Measurements from ENCODE around the gene RBBP8. TPM values are rescaled to one million over a fixed set of nuclear protein-coding genes. Genes with fewer than 3 reads are reported as not detected.

Gene RBBP8
- total RNA-seq, 1 experiment from 2014 or later, result 33.3 TPM

DNA sequence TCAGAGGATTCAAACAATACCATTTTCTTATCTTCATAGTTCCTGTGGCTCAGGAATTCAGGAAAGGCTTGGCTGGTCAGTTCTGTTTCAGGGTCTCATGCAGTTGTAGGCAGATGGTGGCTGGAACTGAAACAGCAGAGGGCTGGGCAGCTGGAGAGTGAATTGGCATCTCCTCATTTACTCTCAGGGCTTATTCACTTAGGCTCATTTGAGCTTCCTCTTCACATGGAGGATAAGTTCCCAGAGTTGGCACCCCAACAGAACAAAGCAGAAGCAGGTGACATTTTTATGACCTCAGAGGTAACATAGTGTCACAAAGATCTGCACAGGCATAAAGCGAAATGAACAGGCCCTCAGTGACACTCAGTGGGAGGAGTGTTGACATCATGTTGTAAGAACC is 66.1 kb downstream of the RBBP8 start:
- Mint-ChIP-seq H3K4me1 (no peaks in the 10 kb centered on the region), H3K4me3 (no peak overlapping the region), H3K27ac (no peak overlapping the region), H3K36me3 (peaks cover 25% of the 10 kb centered on the region), H3K9me3 (no peaks in the 10 kb centered on the region), H3K27me3 (ENCODE audit: low read depth) (no peaks in the 10 kb centered on the region)
- TF ChIP-seq MYBL2 (CRISPR knock-in tag; IDR thresholded peaks at IDR 0.05), result no peak
- TF ChIP-seq KAT7 (CRISPR knock-in tag; IDR thresholded peaks at IDR 0.05; ENCODE audit: borderline replicate concordance), result no peak
- TF ChIP-seq, protein P1, sequence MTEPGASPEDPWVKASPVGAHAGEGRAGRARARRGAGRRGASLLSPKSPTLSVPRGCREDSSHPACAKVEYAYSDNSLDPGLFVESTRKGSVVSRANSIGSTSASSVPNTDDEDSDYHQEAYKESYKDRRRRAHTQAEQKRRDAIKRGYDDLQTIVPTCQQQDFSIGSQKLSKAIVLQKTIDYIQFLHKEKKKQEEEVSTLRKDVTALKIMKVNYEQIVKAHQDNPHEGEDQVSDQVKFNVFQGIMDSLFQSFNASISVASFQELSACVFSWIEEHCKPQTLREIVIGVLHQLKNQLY (CRISPR knock-in tag; IDR thresholded peaks at IDR 0.05), result no peak
- ChIA-PET CTCF (no interaction called here), POLR2A (no interaction called here)
- no peak for DNase-seq (ENCODE audit: low spot score)
- no peak for ATAC-seq

DNA sequence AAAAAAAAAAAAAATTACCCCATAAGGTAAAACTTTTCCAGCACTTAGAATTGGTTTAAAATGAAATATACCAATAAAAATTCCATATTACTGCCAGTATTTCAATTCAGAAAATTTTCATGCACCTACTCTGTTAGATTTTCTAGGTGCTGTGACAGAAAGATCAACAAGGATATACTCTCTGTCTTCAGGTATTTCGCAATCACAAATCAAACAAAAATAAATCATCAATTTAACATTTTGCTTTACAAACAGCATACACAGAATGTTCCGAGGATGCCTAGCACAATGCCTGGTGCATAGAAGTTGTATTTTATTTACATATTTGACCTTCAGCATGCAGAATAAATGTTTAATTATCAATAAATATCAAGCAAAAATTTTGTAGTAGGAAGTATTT is 66.5 kb downstream of the RBBP8 start:
- H3K9me3 Mint-ChIP-seq, result no peaks in the 10 kb centered on the region
- no peaks in the 10 kb centered on the region for H3K27me3 Mint-ChIP-seq (ENCODE audit: low read depth)
- POLR2A ChIA-PET, result no interaction called here
- peaks cover 28% of the 10 kb centered on the region for H3K36me3 Mint-ChIP-seq
- H3K4me3 Mint-ChIP-seq, result no peak overlapping the region
- CTCF ChIA-PET, result no interaction called here
- no peaks in the 10 kb centered on the region for H3K4me1 Mint-ChIP-seq
- no peak for DNase-seq (ENCODE audit: low spot score)
- H3K27ac Mint-ChIP-seq, result no peak overlapping the region
- no peak for ATAC-seq
- TF ChIP-seq, protein P2, sequence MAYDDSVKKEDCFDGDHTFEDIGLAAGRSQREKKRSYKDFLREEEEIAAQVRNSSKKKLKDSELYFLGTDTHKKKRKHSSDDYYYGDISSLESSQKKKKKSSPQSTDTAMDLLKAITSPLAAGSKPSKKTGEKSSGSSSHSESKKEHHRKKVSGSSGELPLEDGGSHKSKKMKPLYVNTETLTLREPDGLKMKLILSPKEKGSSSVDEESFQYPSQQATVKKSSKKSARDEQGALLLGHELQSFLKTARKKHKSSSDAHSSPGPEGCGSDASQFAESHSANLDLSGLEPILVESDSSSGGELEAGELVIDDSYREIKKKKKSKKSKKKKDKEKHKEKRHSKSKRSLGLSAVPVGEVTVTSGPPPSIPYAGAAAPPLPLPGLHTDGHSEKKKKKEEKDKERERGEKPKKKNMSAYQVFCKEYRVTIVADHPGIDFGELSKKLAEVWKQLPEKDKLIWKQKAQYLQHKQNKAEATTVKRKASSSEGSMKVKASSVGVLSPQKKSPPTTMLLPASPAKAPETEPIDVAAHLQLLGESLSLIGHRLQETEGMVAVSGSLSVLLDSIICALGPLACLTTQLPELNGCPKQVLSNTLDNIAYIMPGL (CRISPR knock-in tag; IDR thresholded peaks at IDR 0.05), result no peak
- TF ChIP-seq SOX15 (CRISPR knock-in tag; IDR thresholded peaks at IDR 0.05), result no peak
- TF ChIP-seq, protein P1 (CRISPR knock-in tag; IDR thresholded peaks at IDR 0.05), result no peak
- no peak for TF ChIP-seq IRF2 (CRISPR knock-in tag; IDR thresholded peaks at IDR 0.05; ENCODE audit: borderline replicate concordance, low read depth)
- TF ChIP-seq, protein P3, sequence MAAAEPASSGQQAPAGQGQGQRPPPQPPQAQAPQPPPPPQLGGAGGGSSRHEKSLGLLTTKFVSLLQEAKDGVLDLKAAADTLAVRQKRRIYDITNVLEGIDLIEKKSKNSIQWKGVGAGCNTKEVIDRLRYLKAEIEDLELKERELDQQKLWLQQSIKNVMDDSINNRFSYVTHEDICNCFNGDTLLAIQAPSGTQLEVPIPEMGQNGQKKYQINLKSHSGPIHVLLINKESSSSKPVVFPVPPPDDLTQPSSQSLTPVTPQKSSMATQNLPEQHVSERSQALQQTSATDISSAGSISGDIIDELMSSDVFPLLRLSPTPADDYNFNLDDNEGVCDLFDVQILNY (CRISPR knock-in tag; IDR thresholded peaks at IDR 0.05), result no peak
- no peak for TF ChIP-seq OVOL2 (CRISPR knock-in tag; IDR thresholded peaks at IDR 0.05; ENCODE audit: borderline replicate concordance)
- TF ChIP-seq ZNF317 (CRISPR knock-in tag; IDR thresholded peaks at IDR 0.05; ENCODE audit: borderline replicate concordance, low read depth), result no peak
- TF ChIP-seq, protein P4, sequence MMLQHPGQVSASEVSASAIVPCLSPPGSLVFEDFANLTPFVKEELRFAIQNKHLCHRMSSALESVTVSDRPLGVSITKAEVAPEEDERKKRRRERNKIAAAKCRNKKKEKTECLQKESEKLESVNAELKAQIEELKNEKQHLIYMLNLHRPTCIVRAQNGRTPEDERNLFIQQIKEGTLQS (CRISPR knock-in tag; conservative IDR thresholded peaks at IDR 0.05), result no peak
- TF ChIP-seq, protein P5, sequence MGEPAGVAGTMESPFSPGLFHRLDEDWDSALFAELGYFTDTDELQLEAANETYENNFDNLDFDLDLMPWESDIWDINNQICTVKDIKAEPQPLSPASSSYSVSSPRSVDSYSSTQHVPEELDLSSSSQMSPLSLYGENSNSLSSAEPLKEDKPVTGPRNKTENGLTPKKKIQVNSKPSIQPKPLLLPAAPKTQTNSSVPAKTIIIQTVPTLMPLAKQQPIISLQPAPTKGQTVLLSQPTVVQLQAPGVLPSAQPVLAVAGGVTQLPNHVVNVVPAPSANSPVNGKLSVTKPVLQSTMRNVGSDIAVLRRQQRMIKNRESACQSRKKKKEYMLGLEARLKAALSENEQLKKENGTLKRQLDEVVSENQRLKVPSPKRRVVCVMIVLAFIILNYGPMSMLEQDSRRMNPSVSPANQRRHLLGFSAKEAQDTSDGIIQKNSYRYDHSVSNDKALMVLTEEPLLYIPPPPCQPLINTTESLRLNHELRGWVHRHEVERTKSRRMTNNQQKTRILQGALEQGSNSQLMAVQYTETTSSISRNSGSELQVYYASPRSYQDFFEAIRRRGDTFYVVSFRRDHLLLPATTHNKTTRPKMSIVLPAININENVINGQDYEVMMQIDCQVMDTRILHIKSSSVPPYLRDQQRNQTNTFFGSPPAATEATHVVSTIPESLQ (CRISPR knock-in tag; IDR thresholded peaks at IDR 0.05), result no peak
- TF ChIP-seq, protein P6, sequence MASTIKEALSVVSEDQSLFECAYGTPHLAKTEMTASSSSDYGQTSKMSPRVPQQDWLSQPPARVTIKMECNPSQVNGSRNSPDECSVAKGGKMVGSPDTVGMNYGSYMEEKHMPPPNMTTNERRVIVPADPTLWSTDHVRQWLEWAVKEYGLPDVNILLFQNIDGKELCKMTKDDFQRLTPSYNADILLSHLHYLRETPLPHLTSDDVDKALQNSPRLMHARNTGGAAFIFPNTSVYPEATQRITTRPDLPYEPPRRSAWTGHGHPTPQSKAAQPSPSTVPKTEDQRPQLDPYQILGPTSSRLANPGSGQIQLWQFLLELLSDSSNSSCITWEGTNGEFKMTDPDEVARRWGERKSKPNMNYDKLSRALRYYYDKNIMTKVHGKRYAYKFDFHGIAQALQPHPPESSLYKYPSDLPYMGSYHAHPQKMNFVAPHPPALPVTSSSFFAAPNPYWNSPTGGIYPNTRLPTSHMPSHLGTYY (CRISPR knock-in tag; IDR thresholded peaks at IDR 0.05), result no peak
- TF ChIP-seq GTF2I (CRISPR knock-in tag; conservative IDR thresholded peaks at IDR 0.05), result no peak
- no peak for TF ChIP-seq JAZF1 (CRISPR knock-in tag; IDR thresholded peaks at IDR 0.05)
- TF ChIP-seq, protein P7, sequence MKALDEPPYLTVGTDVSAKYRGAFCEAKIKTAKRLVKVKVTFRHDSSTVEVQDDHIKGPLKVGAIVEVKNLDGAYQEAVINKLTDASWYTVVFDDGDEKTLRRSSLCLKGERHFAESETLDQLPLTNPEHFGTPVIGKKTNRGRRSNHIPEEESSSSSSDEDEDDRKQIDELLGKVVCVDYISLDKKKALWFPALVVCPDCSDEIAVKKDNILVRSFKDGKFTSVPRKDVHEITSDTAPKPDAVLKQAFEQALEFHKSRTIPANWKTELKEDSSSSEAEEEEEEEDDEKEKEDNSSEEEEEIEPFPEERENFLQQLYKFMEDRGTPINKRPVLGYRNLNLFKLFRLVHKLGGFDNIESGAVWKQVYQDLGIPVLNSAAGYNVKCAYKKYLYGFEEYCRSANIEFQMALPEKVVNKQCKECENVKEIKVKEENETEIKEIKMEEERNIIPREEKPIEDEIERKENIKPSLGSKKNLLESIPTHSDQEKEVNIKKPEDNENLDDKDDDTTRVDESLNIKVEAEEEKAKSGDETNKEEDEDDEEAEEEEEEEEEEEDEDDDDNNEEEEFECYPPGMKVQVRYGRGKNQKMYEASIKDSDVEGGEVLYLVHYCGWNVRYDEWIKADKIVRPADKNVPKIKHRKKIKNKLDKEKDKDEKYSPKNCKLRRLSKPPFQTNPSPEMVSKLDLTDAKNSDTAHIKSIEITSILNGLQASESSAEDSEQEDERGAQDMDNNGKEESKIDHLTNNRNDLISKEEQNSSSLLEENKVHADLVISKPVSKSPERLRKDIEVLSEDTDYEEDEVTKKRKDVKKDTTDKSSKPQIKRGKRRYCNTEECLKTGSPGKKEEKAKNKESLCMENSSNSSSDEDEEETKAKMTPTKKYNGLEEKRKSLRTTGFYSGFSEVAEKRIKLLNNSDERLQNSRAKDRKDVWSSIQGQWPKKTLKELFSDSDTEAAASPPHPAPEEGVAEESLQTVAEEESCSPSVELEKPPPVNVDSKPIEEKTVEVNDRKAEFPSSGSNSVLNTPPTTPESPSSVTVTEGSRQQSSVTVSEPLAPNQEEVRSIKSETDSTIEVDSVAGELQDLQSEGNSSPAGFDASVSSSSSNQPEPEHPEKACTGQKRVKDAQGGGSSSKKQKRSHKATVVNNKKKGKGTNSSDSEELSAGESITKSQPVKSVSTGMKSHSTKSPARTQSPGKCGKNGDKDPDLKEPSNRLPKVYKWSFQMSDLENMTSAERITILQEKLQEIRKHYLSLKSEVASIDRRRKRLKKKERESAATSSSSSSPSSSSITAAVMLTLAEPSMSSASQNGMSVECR (CRISPR knock-in tag; IDR thresholded peaks at IDR 0.05; ENCODE audit: borderline replicate concordance), result no peak
- TF ChIP-seq, protein P8, sequence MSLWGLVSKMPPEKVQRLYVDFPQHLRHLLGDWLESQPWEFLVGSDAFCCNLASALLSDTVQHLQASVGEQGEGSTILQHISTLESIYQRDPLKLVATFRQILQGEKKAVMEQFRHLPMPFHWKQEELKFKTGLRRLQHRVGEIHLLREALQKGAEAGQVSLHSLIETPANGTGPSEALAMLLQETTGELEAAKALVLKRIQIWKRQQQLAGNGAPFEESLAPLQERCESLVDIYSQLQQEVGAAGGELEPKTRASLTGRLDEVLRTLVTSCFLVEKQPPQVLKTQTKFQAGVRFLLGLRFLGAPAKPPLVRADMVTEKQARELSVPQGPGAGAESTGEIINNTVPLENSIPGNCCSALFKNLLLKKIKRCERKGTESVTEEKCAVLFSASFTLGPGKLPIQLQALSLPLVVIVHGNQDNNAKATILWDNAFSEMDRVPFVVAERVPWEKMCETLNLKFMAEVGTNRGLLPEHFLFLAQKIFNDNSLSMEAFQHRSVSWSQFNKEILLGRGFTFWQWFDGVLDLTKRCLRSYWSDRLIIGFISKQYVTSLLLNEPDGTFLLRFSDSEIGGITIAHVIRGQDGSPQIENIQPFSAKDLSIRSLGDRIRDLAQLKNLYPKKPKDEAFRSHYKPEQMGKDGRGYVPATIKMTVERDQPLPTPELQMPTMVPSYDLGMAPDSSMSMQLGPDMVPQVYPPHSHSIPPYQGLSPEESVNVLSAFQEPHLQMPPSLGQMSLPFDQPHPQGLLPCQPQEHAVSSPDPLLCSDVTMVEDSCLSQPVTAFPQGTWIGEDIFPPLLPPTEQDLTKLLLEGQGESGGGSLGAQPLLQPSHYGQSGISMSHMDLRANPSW (CRISPR knock-in tag; conservative IDR thresholded peaks at IDR 0.05; ENCODE audit: low read depth), result no peak
- TF ChIP-seq, protein P9, sequence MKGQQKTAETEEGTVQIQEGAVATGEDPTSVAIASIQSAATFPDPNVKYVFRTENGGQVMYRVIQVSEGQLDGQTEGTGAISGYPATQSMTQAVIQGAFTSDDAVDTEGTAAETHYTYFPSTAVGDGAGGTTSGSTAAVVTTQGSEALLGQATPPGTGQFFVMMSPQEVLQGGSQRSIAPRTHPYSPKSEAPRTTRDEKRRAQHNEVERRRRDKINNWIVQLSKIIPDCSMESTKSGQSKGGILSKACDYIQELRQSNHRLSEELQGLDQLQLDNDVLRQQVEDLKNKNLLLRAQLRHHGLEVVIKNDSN (CRISPR knock-in tag; IDR thresholded peaks at IDR 0.05), result no peak
- no peak for TF ChIP-seq TCF7 (CRISPR knock-in tag; IDR thresholded peaks at IDR 0.05; ENCODE audit: low read depth)
- no peak for TF ChIP-seq NR1H2 (CRISPR knock-in tag; IDR thresholded peaks at IDR 0.05)
